Endothelial cell of umbilical vein (primary cell): ENCODE measurements around the gene MOCS1. TPM values are rescaled to one million over a fixed set of nuclear protein-coding genes. Genes with fewer than 3 reads are reported as not detected.

ENCODE experiments used
- BruUV-seq: library from RNA; stranded (reverse); fragments of 400-500 nt; replicated peaks from 2 replicates; lab custom pipeline; 2021; lab: Mats Ljungman, UMichigan
- CTCF ChIA-PET: fragments of 300-600, 350-600 bp; sonication (Branson Sonifier 250); formaldehyde crosslinking; loops from one replicate; lab custom pipeline; 2021; ENCODE audit warnings: antibody characterized with exemption, inconsistent platforms; lab: Charles Lee
- POLR2A ChIA-PET: fragments of 300-600, 350-600 bp; sonication (Branson Sonifier 250); formaldehyde crosslinking; loops from one replicate; lab custom pipeline; 2021; ENCODE audit warnings: antibody characterized with exemption, inconsistent platforms; lab: Charles Lee
- DNase-seq: peaks from one replicate; pipeline ENCODE4 v3.0.0-alpha.2; 2011; ENCODE audit warnings: low read depth, low spot score
- FAIRE-seq: peaks from 2 replicates; lab custom pipeline; 2011; peaks lifted over from hg19 to GRCh38; lab: Jason Lieb, UNC
- H2AFZ ChIP-seq: 2 replicates; pipeline ENCODE4 v1.6.0; 2012; ENCODE audit warnings: low read depth, low read length, control low read depth, inconsistent platforms
- H3K27ac ChIP-seq: 2 replicates; pipeline ENCODE4 v1.5.1; 2011; ENCODE audit warnings: low read depth, mild to moderate bottlenecking, control low read depth, low read length, moderate library complexity; ENCODE audit not compliant: insufficient read depth
- H3K27me3 ChIP-seq, 2 experiments: 2 replicates each; pipeline versions ENCODE4 v1.6.0 to v1.6.1; 2011; ENCODE audit warnings: low read length in 2 of 2, mixed read lengths in 1 of 2; ENCODE audit not compliant: control insufficient read depth in 2 of 2, insufficient read depth in 2 of 2
- H3K36me3 ChIP-seq, 2 experiments: 2 replicates in 1 of 2; 3 replicates in 1 of 2; pipeline ENCODE4 v1.5.1; 2011; ENCODE audit warnings: low read length in 2 of 2, mild to moderate bottlenecking in 1 of 2, moderate library complexity in 1 of 2; ENCODE audit not compliant: control insufficient read depth in 2 of 2, insufficient read depth in 2 of 2; ENCODE audit errors: extremely low read depth in 1 of 2
- H3K4me1 ChIP-seq: 3 replicates; pipeline ENCODE4 v1.5.1; 2011; ENCODE audit warnings: mild to moderate bottlenecking, low read length; ENCODE audit not compliant: control insufficient read depth, insufficient read depth; ENCODE audit errors: extremely low read depth
- H3K4me2 ChIP-seq: 2 replicates; pipeline ENCODE4 v1.6.1; 2011; ENCODE audit warnings: low read length, control low read depth, mixed read lengths; ENCODE audit not compliant: insufficient read depth
- H3K4me3 ChIP-seq, 3 experiments: fragments of 200-600 bp in 1 of 3; sonication (generic), shearing (Covaris generic) in 1 of 3; replicated peaks in 1 of 3; 2 replicates each; pipeline ENCODE4 v1.5.1; 2011 to 2016; ENCODE audit warnings: control low read depth in 3 of 3, low read length in 3 of 3, mild to moderate bottlenecking in 2 of 3, inconsistent platforms in 1 of 3, low read depth in 1 of 3, moderate library complexity in 1 of 3; ENCODE audit not compliant: insufficient read depth in 1 of 3
- H3K79me2 ChIP-seq: 2 replicates; pipeline ENCODE4 v1.6.0; 2012; ENCODE audit warnings: low read length, inconsistent platforms; ENCODE audit not compliant: control insufficient read depth, insufficient read depth
- H3K9ac ChIP-seq: replicated peaks from 2 replicates; pipeline ENCODE3; 2011; ENCODE audit warnings: low read length, control low read depth; ENCODE audit not compliant: insufficient read depth; ENCODE audit errors: extremely low read depth
- H3K9me1 ChIP-seq: replicated peaks from 3 replicates; pipeline ENCODE4 v1.6.0; 2011; ENCODE audit warnings: mild to moderate bottlenecking, low read length; ENCODE audit not compliant: control insufficient read depth, insufficient read depth; ENCODE audit errors: extremely low read depth
- H3K9me3 ChIP-seq: replicated peaks from 2 replicates; pipeline ENCODE4 v1.5.1; 2012; ENCODE audit warnings: low read length, inconsistent platforms; ENCODE audit not compliant: control insufficient read depth, insufficient read depth
- H4K20me1 ChIP-seq: replicated peaks from 2 replicates; pipeline ENCODE3; 2011; ENCODE audit warnings: mild to moderate bottlenecking, low read length; ENCODE audit not compliant: control insufficient read depth, insufficient read depth; ENCODE audit errors: extremely low read depth
- EZH2 ChIP-seq: IDR thresholded peaks from 2 replicates; pipeline ENCODE4 v1.6.1; 2012; ENCODE audit warnings: borderline replicate concordance, low read depth, mild to moderate bottlenecking, moderate library complexity, low read length, inconsistent platforms; ENCODE audit not compliant: severe bottlenecking
- FOS ChIP-seq: IDR thresholded peaks from 2 replicates; pipeline ENCODE4 v1.6.1; 2011; ENCODE audit warnings: mild to moderate bottlenecking, low read length, moderate library complexity, borderline replicate concordance; ENCODE audit not compliant: insufficient read depth
- GATA2 ChIP-seq: IDR thresholded peaks from 2 replicates; pipeline ENCODE4 v1.7.0; 2011; ENCODE audit warnings: low read depth, mild to moderate bottlenecking, moderate library complexity, mixed read lengths, low read length; ENCODE audit not compliant: insufficient read length, insufficient read depth
- JUN ChIP-seq: IDR thresholded peaks from 2 replicates; pipeline ENCODE4 v1.6.1; 2011; ENCODE audit warnings: borderline replicate concordance, low read depth; ENCODE audit not compliant: insufficient read length, insufficient read depth
- MYC ChIP-seq: IDR thresholded peaks from one replicate; pipeline ENCODE4 v1.6.1; 2011; ENCODE audit warnings: mild to moderate bottlenecking, low read depth, low read length
- POLR2A ChIP-seq: IDR thresholded peaks from 2 replicates; pipeline ENCODE4 v1.6.1; 2012; ENCODE audit warnings: low read depth, mild to moderate bottlenecking, control low read depth, low read length
- POLR2AphosphoS5 ChIP-seq: IDR thresholded peaks from 2 replicates; pipeline ENCODE4 v1.6.1; 2012; ENCODE audit warnings: low read depth, mild to moderate bottlenecking, control low read depth, low read length, moderate library complexity; ENCODE audit not compliant: insufficient read depth
- dilution Hi-C: fragments of 300-500 bp; cut with MboI; formaldehyde crosslinking; loops from one replicate; pipeline ENCODE4 v1.15.0; 2019; ENCODE audit warnings: low sequenced_read_pairs; ENCODE audit not compliant: extremely low pct_ligation_motif_present
- intact Hi-C: fragments of 100-400 bp; cut with micrococcal nuclease; formaldehyde crosslinking; loops from one replicate; pipeline ENCODE4 v1.10.0; 2022
- polyA plus RNA-seq, 4 experiments: library from polyadenylated mRNA; depleted of rRNA in 3 of 4; stranded (reverse) in 3 of 4; unstranded in 1 of 4; fragments of >200 nt; gene quantifications; 2 replicates each; pipeline versions ENCODE4 v1.2.1 to v1.2.3, GENCODE V29; 2011 to 2012; ENCODE audit warnings: missing spikeins in 1 of 4
- total RNA-seq: library from RNA; stranded (reverse); gene quantifications from 2 replicates; pipeline ENCODE4 v1.2.3, GENCODE V29; 2021
- TF ChIP-seq, protein P1 (sequence below): IDR thresholded peaks from 2 replicates; pipeline ENCODE4 v1.6.1; 2011; ENCODE audit not compliant: insufficient read depth, insufficient read length
- TF ChIP-seq, protein P2 (sequence below), 2 donors: IDR thresholded peaks; 1 replicate in 1 of 2; 2 replicates in 1 of 2; pipeline ENCODE4 v1.5.1; 2011; ENCODE audit warnings: low read length in 2 of 2, mild to moderate bottlenecking in 2 of 2, moderate library complexity in 2 of 2, control low read depth in 1 of 2, inconsistent platforms in 1 of 2, low read depth in 1 of 2; ENCODE audit not compliant: insufficient read depth in 1 of 2; ENCODE audit errors: extremely low read depth in 1 of 2

Gene MOCS1
- total and polyA plus RNA-seq, 2 donors (not counting 3 experiments of a cell fraction or from before 2014, with no cell fraction given): 8.3 to 12.8 TPM

DNA sequence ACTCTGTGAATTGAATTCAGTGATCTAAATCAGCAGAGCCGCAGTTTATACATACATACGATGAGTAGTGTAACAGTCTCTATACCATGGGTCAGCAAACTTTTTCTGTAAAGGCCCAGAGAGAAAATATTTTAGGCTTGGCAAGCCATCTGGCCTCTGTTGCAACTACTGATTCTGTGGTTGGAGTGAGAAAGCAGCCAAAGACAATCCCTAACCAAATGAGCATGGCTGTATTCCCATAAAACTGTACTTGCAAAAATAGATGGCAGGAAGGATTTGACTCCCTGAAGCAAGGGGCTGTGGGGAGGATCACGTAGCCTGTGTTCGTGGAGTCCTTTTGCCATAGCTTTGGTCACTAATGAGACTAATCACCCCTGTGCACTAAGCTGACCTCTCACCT is 17.9 kb upstream of the MOCS1 start:
- Histone ChIP-seq H2AFZ (no peak overlapping the region), H3K4me1 (no peaks in the 10 kb centered on the region), H3K9ac (no peak overlapping the region), H3K27me3 (no peaks in the 10 kb centered on the region), H3K9me1 (no peaks in the 10 kb centered on the region), H3K27ac (no peak overlapping the region), H3K9me3 (no peaks in the 10 kb centered on the region), H3K4me2 (no peak overlapping the region), H3K79me2 (no peaks in the 10 kb centered on the region), H4K20me1 (no peaks in the 10 kb centered on the region), H3K4me3 (no peak overlapping the region), H3K36me3 (no peaks in the 10 kb centered on the region)
- DNase-seq (no peak), FAIRE-seq (no peak)
- intact Hi-C loops: no loop called here
- CTCF ChIA-PET: no interaction called here
- TF ChIP-seq GATA2: no peak
- no peak for TF ChIP-seq POLR2A
- TF ChIP-seq, protein P1, sequence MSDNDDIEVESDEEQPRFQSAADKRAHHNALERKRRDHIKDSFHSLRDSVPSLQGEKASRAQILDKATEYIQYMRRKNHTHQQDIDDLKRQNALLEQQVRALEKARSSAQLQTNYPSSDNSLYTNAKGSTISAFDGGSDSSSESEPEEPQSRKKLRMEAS: no peak
- no peak for TF ChIP-seq MYC
- TF ChIP-seq, protein P2, sequence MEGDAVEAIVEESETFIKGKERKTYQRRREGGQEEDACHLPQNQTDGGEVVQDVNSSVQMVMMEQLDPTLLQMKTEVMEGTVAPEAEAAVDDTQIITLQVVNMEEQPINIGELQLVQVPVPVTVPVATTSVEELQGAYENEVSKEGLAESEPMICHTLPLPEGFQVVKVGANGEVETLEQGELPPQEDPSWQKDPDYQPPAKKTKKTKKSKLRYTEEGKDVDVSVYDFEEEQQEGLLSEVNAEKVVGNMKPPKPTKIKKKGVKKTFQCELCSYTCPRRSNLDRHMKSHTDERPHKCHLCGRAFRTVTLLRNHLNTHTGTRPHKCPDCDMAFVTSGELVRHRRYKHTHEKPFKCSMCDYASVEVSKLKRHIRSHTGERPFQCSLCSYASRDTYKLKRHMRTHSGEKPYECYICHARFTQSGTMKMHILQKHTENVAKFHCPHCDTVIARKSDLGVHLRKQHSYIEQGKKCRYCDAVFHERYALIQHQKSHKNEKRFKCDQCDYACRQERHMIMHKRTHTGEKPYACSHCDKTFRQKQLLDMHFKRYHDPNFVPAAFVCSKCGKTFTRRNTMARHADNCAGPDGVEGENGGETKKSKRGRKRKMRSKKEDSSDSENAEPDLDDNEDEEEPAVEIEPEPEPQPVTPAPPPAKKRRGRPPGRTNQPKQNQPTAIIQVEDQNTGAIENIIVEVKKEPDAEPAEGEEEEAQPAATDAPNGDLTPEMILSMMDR (IDR thresholded peaks at IDR 0.05; ENCODE audit: extremely low read depth in 1 of 2, insufficient read depth in 1 of 2, low read depth in 1 of 2, low read length in 2 of 2): no peak
- no peak for TF ChIP-seq EZH2
- no peak for TF ChIP-seq POLR2AphosphoS5
- no peak for TF ChIP-seq JUN
- no peak for TF ChIP-seq FOS
- no TSS peak for BruUV-seq
- POLR2A ChIA-PET: no interaction called here
- dilution Hi-C loops: no loop called here
